IMR-90 (cell line): ENCODE measurements around the gene TOMM40L. TPM values are rescaled to one million over a fixed set of nuclear protein-coding genes. Genes with fewer than 3 reads are reported as not detected.

Experiments
- ATAC-seq: fragments of 200-7000 bp; cut with Tn5 transposase; 2 replicates; pipeline ENCODE4 v1.9.1; 2020; ENCODE audit warnings: low read depth, mild to moderate bottlenecking, moderate library complexity
- BruUV-seq: library from RNA; stranded (reverse); fragments of 400-500 nt; replicated peaks from 2 replicates; lab custom pipeline; 2021; lab: Mats Ljungman, UMichigan
- CTCF ChIA-PET: fragments of 300-600 bp; formaldehyde crosslinking; extraction: SDS; loops from one replicate; lab custom pipeline; 2021; ENCODE audit warnings: antibody characterized with exemption; lab: Yijun Ruan, JAX
- POLR2A ChIA-PET: fragments of 300-600 bp; sonication (Branson Sonifier 250); formaldehyde crosslinking; loops from one replicate; lab custom pipeline; 2022; ENCODE audit warnings: antibody characterized with exemption; ENCODE audit not compliant: unreplicated experiment; lab: Charles Lee
- DNase-seq: peaks from one replicate; pipeline ENCODE4 v3.0.0; 2013
- H2AFZ ChIP-seq: replicated peaks from 2 replicates; pipeline ENCODE3; 2013; ENCODE audit warnings: low read length, mild to moderate bottlenecking; ENCODE audit not compliant: poor library complexity
- H2AK5ac ChIP-seq: 2 replicates; pipeline ENCODE4 v1.6.1; 2013; ENCODE audit warnings: low read depth, low read length, inconsistent platforms
- H2AK9ac ChIP-seq: replicated peaks from 2 replicates; pipeline ENCODE3; 2013; ENCODE audit warnings: mild to moderate bottlenecking, low read depth, low read length, moderate library complexity; ENCODE audit not compliant: poor library complexity
- H2BK120ac ChIP-seq: 2 replicates; pipeline ENCODE4 v1.6.1; 2013; ENCODE audit warnings: low read depth, low read length, inconsistent platforms
- H2BK15ac ChIP-seq: 3 replicates; pipeline ENCODE4 v1.6.1; 2013; ENCODE audit warnings: low read depth, low read length, inconsistent platforms
- H2BK20ac ChIP-seq: 2 replicates; pipeline ENCODE4 v1.6.1; 2013; ENCODE audit warnings: low read depth, mild to moderate bottlenecking, inconsistent platforms, low read length, moderate library complexity
- H2BK5ac ChIP-seq: 2 replicates; pipeline ENCODE4 v1.6.1; 2013; ENCODE audit warnings: mild to moderate bottlenecking, low read depth, low read length, inconsistent platforms; ENCODE audit not compliant: poor library complexity, severe bottlenecking
- H3K14ac ChIP-seq: replicated peaks from 2 replicates; pipeline ENCODE4 v1.6.1; 2013; ENCODE audit warnings: low read depth, low read length, inconsistent platforms
- H3K18ac ChIP-seq: 2 replicates; pipeline ENCODE4 v1.6.1; 2013; ENCODE audit warnings: low read depth, low read length, control low read depth
- H3K23ac ChIP-seq: 2 replicates; pipeline ENCODE4 v1.6.1; 2013; ENCODE audit warnings: low read depth, low read length, inconsistent platforms
- H3K27ac ChIP-seq: 2 replicates; pipeline ENCODE4 v1.5.1; 2013; ENCODE audit warnings: mild to moderate bottlenecking, control low read depth, low read length; ENCODE audit not compliant: insufficient read depth
- H3K27me3 ChIP-seq: 2 replicates; pipeline ENCODE4 v1.6.1; 2013; ENCODE audit warnings: low read length; ENCODE audit not compliant: control insufficient read depth, insufficient read depth
- H3K36me3 ChIP-seq: 2 replicates; pipeline ENCODE4 v1.6.1; 2013; ENCODE audit warnings: low read length, mixed read lengths; ENCODE audit not compliant: control insufficient read depth, insufficient read depth
- H3K4ac ChIP-seq: 2 replicates; pipeline ENCODE4 v1.6.1; 2013; ENCODE audit warnings: low read depth, low read length, inconsistent platforms
- H3K4me1 ChIP-seq: 2 replicates; pipeline ENCODE4 v1.6.1; 2013; ENCODE audit warnings: low read length, mixed read lengths; ENCODE audit not compliant: control insufficient read depth, insufficient read depth
- H3K4me2 ChIP-seq: 2 replicates; pipeline ENCODE4 v1.6.1; 2013; ENCODE audit warnings: low read depth, mild to moderate bottlenecking, control low read depth, low read length, moderate library complexity
- H3K4me3 ChIP-seq: 2 replicates; pipeline ENCODE4 v1.5.1; 2013; ENCODE audit warnings: low read depth, mild to moderate bottlenecking, control low read depth, low read length, moderate library complexity; ENCODE audit not compliant: insufficient read depth
- H3K56ac ChIP-seq: 2 replicates; pipeline ENCODE4 v1.6.1; 2013; ENCODE audit warnings: low read length, inconsistent platforms; ENCODE audit not compliant: insufficient read depth; ENCODE audit errors: extremely low read depth
- H3K79me1 ChIP-seq, 2 experiments: 2 replicates each; pipeline ENCODE4 v1.6.1; 2013; ENCODE audit warnings: low read length in 2 of 2, inconsistent platforms in 1 of 2, low read depth in 1 of 2
- H3K9ac ChIP-seq: 2 replicates; pipeline ENCODE4 v1.6.1; 2013; ENCODE audit warnings: low read depth, low read length, control low read depth
- H3K9me1 ChIP-seq: 2 replicates; pipeline ENCODE4 v1.6.1; 2013; ENCODE audit warnings: low read length, inconsistent platforms; ENCODE audit not compliant: insufficient read depth
- H3K9me3 ChIP-seq: 2 replicates; pipeline ENCODE4 v1.6.1; 2013; ENCODE audit warnings: low read length; ENCODE audit not compliant: control insufficient read depth, insufficient read depth
- H4K20me1 ChIP-seq: 2 replicates; pipeline ENCODE4 v1.6.1; 2013; ENCODE audit warnings: low read length, inconsistent platforms; ENCODE audit not compliant: insufficient read depth
- H4K5ac ChIP-seq: 2 replicates; pipeline ENCODE4 v1.6.1; 2013; ENCODE audit warnings: mild to moderate bottlenecking, low read depth, low read length, control low read depth
- H4K8ac ChIP-seq, 2 experiments: 2 replicates each; pipeline ENCODE4 v1.6.1; 2013; ENCODE audit warnings: low read depth in 2 of 2, low read length in 2 of 2, control low read depth in 1 of 2, inconsistent platforms in 1 of 2
- H4K91ac ChIP-seq: 2 replicates; pipeline ENCODE4 v1.6.1; 2013; ENCODE audit warnings: low read depth, low read length, inconsistent platforms; ENCODE audit not compliant: insufficient read depth
- CHD1 ChIP-seq: IDR thresholded peaks from 2 replicates; pipeline ENCODE4 v1.6.1; 2012; ENCODE audit warnings: low read depth, low read length, improper control_type of control experiment
- MXI1 ChIP-seq: IDR thresholded peaks from 2 replicates; pipeline ENCODE4 v1.6.1; 2012; ENCODE audit warnings: low read depth, mild to moderate bottlenecking, low read length, moderate library complexity, borderline replicate concordance
- NFE2L2 ChIP-seq: fragments of 150-350 bp; IDR thresholded peaks from 2 replicates; pipeline ENCODE4 v1.6.1; 2016; ENCODE audit warnings: low read depth, mild to moderate bottlenecking, low read length
- POLR2A ChIP-seq: IDR thresholded peaks from 2 replicates; pipeline ENCODE4 v1.6.1; 2012; ENCODE audit warnings: mild to moderate bottlenecking, low read depth, low read length
- RAD21 ChIP-seq: IDR thresholded peaks from 2 replicates; pipeline ENCODE4 v1.6.1; 2012; ENCODE audit warnings: low read length, improper control_type of control experiment
- WGBS, 2 experiments: methylation state at CpG; one replicate each; pipeline versions ENCODE4 v1.1.5 to v1.1.7; 2013; ENCODE audit warnings: missing lambda C conversion rate in 2 of 2; ENCODE audit not compliant: insufficient read length in 1 of 2; ENCODE audit errors: extremely low coverage in 2 of 2; 5-methylcytosine and 5-hydroxymethylcytosine counted together
- dilution Hi-C: fragments of 300-500 bp; cut with HindIII; formaldehyde crosslinking; loops from one replicate; pipeline ENCODE4 v1.14.3; 2018; ENCODE audit warnings: low sequenced_read_pairs; ENCODE audit not compliant: unreplicated experiment
- in situ Hi-C: fragments of 300-500 bp; cut with MboI; formaldehyde crosslinking; loops from 3 replicates; pipeline ENCODE4 v1.14.3; 2019; ENCODE audit warnings: low sequenced_read_pairs, inconsistent platforms, mixed read lengths
- intact Hi-C: fragments of 100-400 bp; cut with micrococcal nuclease; formaldehyde crosslinking; loops from 2 replicates; pipeline ENCODE4 v1.10.0; 2022
- polyA plus RNA-seq, 3 experiments: library from polyadenylated mRNA; depleted of rRNA; stranded (reverse); fragments of >200 nt; gene quantifications; 2 replicates each; pipeline ENCODE4 v1.2.3, GENCODE V29; 2012; ENCODE audit warnings: low replicate concordance in 1 of 3
- total RNA-seq: library from RNA; depleted of rRNA; stranded (reverse); fragments of >200 nt; gene quantifications from 2 replicates; pipeline ENCODE4 v1.2.3, GENCODE V29; 2012

The TOMM40L gene
- total and polyA plus RNA-seq, 2 of the 4 experiments (the other 2 are of a cell fraction), result 7.7 to 12.5 TPM

DNA sequence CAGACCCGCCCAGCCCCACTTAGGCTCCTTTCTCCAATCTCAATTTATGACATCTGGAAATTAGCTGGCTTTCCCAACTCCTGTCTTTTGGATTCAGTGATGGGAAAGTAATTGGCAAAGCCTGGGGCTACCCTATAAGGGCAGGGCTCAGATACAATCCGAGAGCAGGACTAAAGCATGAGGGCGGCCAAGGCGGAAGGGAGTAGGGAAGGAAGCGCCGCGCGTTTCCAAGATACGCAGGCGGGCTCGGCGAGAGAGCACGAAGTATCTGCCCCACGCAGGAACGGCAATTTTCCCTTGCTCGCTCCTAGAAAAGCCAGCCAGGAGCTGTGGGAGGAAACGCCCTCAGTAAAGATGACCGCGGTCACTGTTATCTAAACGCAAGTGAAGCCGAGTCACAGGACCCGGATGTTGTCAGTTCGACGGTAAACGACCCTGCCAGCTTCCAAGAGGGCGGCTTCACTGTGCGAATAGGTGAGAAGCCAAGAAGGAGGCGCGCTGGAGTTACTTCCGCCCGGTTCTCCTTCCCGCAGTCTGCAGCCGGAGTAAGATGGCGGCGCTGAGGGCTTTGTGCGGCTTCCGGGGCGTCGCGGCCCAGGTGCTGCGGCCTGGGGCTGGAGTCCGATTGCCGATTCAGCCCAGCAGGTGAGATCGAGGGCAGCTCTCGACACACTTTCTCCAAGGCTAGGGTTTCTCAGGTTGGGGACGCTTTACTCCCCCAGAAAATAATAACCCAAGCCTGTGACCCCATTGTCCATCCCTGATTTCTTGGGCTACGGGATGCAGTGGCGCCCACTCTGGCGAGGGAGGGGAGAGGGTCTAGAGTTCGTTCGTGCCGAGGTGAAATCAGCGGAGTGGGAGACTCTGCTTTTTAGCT lies 23.8 kb upstream of the TOMM40L start, which contains the start of gene NDUFS2:
NDUFS2 (plus strand) TSS at position 532 of the 877 bp plus-strand sequence; CDS start at position 551, 19 bp downstream.
- dilution Hi-C loops, result no loop called here
- Histone ChIP-seq H2BK120ac (peak within 1 kb of the TSS; percentile 95), H2AK9ac (peak within 1 kb of the TSS; percentile 94), H2BK20ac (peak within 1 kb of the TSS; percentile 66), H4K20me1 (peaks cover 10% of the 10 kb centered on the region), H3K56ac (peak within 1 kb of the TSS; percentile 85), H2BK15ac (peak within 1 kb of the TSS; percentile 59; the same call in 2 of the 3 replicates), H3K36me3 (peaks cover 9% of the 10 kb centered on the region; the same call in 1 of the 2 replicates), H4K91ac (peak within 1 kb of the TSS; percentile 98), H3K27ac (peak within 1 kb of the TSS; percentile 88), H3K4me2 (peak within 1 kb of the TSS; percentile 79), H3K27me3 (no peaks in the 10 kb centered on the region), H3K23ac (peak within 1 kb of the TSS; percentile 89), H4K5ac (peak within 1 kb of the TSS; percentile 87), H3K4me3 (peak within 1 kb of the TSS; percentile 76), H2AK5ac (peak within 1 kb of the TSS; percentile 97), H3K9me3 (no peaks in the 10 kb centered on the region), H2AFZ (peak within 1 kb of the TSS; percentile 98), H3K18ac (peak within 1 kb of the TSS; percentile 67), H3K9ac (peak within 1 kb of the TSS; percentile 94), H2BK5ac (peak within 1 kb of the TSS; percentile 90), H3K9me1 (peaks cover 19% of the 10 kb centered on the region), H3K4ac (peak within 1 kb of the TSS; percentile 96), H3K79me1 (peaks cover 14 to 37% of the 10 kb centered on the region in 2 experiments), H4K8ac (peak within 1 kb of the TSS; percentile 93 to 96), H3K4me1 (peaks cover 33% of the 10 kb centered on the region), H3K14ac (peak within 1 kb of the TSS; percentile 100)
- TF ChIP-seq RAD21 (no peak), NFE2L2 (no peak), MXI1 (peak; percentile 44; the same call in 1 of the 2 replicates), CHD1 (peak; percentile 72; the same call in 1 of the 2 replicates), POLR2A (peak; percentile 88)
- CTCF ChIA-PET, result interaction anchor here (0.6 to 3.0 kb wide), 4 partner anchors 10 to 1190 kb away, joined by 3 to 19 read pairs (median 6); partner anchors contain the start of gene TOMM40L
- BruUV-seq, result no TSS peak
- POLR2A ChIA-PET, result interaction anchor here (0.5 to 0.9 kb wide), 3 partner anchors 24 to 109 kb away, joined by 3 to 4 read pairs (median 4); partner anchors contain the start of gene TOMM40L
- 0% methylated on average over 20 of the region's 53 CpGs; no CpG with 5 or more reads in 1 of the 2 experiments for WGBS, 2 experiments
- DNase-seq (peak; percentile 99), ATAC-seq (peak; percentile 87)
- intact Hi-C loops, result no loop called here
- in situ Hi-C loops, result no loop called here
